Measurements from ENCODE around the gene ADCY3.

Gene ADCY3

GRCh38 chr2:24874035-24874434 lies 46.0 kb downstream of the ADCY3 start:
- no peak for DNase-seq (ENCODE audit: low read depth)

- DNase-seq (ENCODE audit: low read depth): no peak
These were observed 46.4 kb downstream of the ADCY3 start for GRCh38 chr2:24873619-24874018.

- no peak for DNase-seq (ENCODE audit: low read depth)
These were observed 47.5 kb downstream of the ADCY3 start for GRCh38 chr2:24872344-24873115.

- no peak for DNase-seq (ENCODE audit: low read depth)
These were observed 48.1 kb downstream of the ADCY3 start for GRCh38 chr2:24871852-24872333.

GRCh38 chr2:24870891-24871705 lies 48.9 kb downstream of the ADCY3 start:
- DNase-seq (ENCODE audit: low read depth): no peak

- no peak for DNase-seq (ENCODE audit: low read depth)
These were observed 49.6 kb downstream of the ADCY3 start for GRCh38 chr2:24870440-24870839.

- DNase-seq (ENCODE audit: low read depth): no peak
These were observed 53.1 kb downstream of the ADCY3 start for GRCh38 chr2:24866946-24867345.

- DNase-seq (ENCODE audit: low read depth): no peak
These were observed 56.4 kb downstream of the ADCY3 start for GRCh38 chr2:24863641-24864040.

- DNase-seq (ENCODE audit: low read depth): no peak
These were observed 58.5 kb downstream of the ADCY3 start for GRCh38 chr2:24861500-24861899.

- DNase-seq (ENCODE audit: low read depth): no peak
These were observed 59.4 kb downstream of the ADCY3 start for GRCh38 chr2:24860631-24861030.

- no peak for DNase-seq (ENCODE audit: low read depth)
These were observed 60.0 kb downstream of the ADCY3 start for GRCh38 chr2:24859968-24860600.

- no peak for DNase-seq (ENCODE audit: low read depth)
These were observed 61.0 kb downstream of the ADCY3 start for GRCh38 chr2:24858996-24859395.

GRCh38 chr2:24857746-24858145 lies 62.3 kb downstream of the ADCY3 start:
- no peak for DNase-seq (ENCODE audit: low read depth)

GRCh38 chr2:24856791-24857211 lies 63.2 kb downstream of the ADCY3 start:
- DNase-seq (ENCODE audit: low read depth): no peak

- no peak for DNase-seq (ENCODE audit: low read depth)
These were observed 64.3 kb downstream of the ADCY3 start for GRCh38 chr2:24855726-24856125.

- no peak for DNase-seq (ENCODE audit: low read depth)
These were observed 64.9 kb downstream of the ADCY3 start for GRCh38 chr2:24855022-24855622.

GRCh38 chr2:24853996-24854395 lies 66.0 kb downstream of the ADCY3 start:
- DNase-seq (ENCODE audit: low read depth): no peak

GRCh38 chr2:24853046-24853445 lies 67.0 kb downstream of the ADCY3 start:
- no peak for DNase-seq (ENCODE audit: low read depth)

- DNase-seq (ENCODE audit: low read depth): no peak
These were observed 67.5 kb downstream of the ADCY3 start for GRCh38 chr2:24852431-24853020.

GRCh38 chr2:24852026-24852425 lies 68.0 kb downstream of the ADCY3 start:
- no peak for DNase-seq (ENCODE audit: low read depth)

GRCh38 chr2:24850944-24851343 lies 69.1 kb downstream of the ADCY3 start:
- no peak for DNase-seq (ENCODE audit: low read depth)

- no peak for DNase-seq (ENCODE audit: low read depth)
These were observed 74.3 kb downstream of the ADCY3 start for GRCh38 chr2:24845691-24846090.
